Esophagus (tissue), 2 donors: ENCODE data around the gene KCNK10. TPM values are rescaled to one million over a fixed set of nuclear protein-coding genes. Genes with fewer than 3 reads are reported as not detected.

ENCODE experiments used
- polyA plus RNA-seq, 2 donors: library from polyadenylated mRNA; stranded (reverse); fragments of 200-250 nt; gene quantifications; one replicate each; pipeline ENCODE4 v1.2.3, GENCODE V29; 2013
- donor health status: healthy with polysubstance abuse.
- donor health status: Bipolar disorder and iron deficiency.

Gene KCNK10
- polyA plus RNA-seq, 2 donors: 0.61 to 1.0 TPM

Other genes with a start within 250 kb of the KCNK10 start
- gene SPATA7, start 62.4 kb upstream of the KCNK10 start, polyA plus RNA-seq: 1 to 10 TPM; 2.0 to 2.1 TPM
- gene PTPN21, start 231.7 kb upstream of the KCNK10 start, polyA plus RNA-seq: 1 to 10 TPM; 4.4 to 4.7 TPM
- 10 to 100 TPM; 12.7 to 17.5 TPM for gene ZC3H14, start 239.8 kb upstream of the KCNK10 start, polyA plus RNA-seq